ENCODE results near the gene CCDC87. TPM values are rescaled to one million over a fixed set of nuclear protein-coding genes. Genes with fewer than 3 reads are reported as not detected.
A peak's percentile ranks its signal among the peaks of the same experiment; 100 is the strongest.
"Not testable (repeated sequence)": the region's sequence is repeated elsewhere in the genome, so short reads cannot be mapped to it uniquely, and the experiment has no call there.

CCDC87 gene
- polyA plus RNA-seq, 3 donors, result 0.28 to 0.36 (median 0.28) TPM

DNA sequence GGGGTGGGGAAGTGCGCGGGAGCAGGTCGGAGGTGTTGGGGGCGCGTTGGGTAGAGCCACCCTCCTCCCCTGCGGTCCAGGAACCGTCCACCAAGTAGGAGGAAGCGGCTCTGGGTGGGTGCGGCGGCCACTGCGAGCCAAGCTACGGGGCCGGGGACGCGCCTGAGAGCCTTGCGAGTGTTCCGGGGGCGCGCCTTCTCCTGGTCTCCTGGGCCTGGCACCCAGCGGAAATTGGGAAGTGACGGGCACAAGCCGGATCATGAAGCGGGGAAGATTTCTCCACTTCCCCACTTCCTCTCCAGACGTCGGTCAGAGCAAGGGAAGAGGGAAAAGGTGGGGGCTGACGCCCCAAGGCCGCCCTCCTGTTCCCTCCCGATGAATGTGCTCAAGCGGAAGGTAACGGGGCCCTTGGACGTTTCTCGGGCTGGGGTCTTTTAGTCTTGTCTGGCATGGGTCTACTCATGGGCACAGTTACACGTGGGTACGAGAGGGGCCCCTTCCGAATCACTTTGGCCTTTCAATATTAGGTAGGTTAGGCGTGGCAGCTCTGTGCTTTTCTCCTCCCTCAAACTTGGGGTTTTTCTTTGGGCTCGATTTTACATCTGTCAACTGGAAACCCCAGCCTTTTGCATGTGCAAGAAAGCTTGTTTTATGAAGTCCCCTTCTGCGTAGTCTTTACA is 24.4 kb upstream of the CCDC87 start:
- DNase-seq (ENCODE audit: low read depth in 3 of 3, low spot score in 2 of 3), result no peak

DNA sequence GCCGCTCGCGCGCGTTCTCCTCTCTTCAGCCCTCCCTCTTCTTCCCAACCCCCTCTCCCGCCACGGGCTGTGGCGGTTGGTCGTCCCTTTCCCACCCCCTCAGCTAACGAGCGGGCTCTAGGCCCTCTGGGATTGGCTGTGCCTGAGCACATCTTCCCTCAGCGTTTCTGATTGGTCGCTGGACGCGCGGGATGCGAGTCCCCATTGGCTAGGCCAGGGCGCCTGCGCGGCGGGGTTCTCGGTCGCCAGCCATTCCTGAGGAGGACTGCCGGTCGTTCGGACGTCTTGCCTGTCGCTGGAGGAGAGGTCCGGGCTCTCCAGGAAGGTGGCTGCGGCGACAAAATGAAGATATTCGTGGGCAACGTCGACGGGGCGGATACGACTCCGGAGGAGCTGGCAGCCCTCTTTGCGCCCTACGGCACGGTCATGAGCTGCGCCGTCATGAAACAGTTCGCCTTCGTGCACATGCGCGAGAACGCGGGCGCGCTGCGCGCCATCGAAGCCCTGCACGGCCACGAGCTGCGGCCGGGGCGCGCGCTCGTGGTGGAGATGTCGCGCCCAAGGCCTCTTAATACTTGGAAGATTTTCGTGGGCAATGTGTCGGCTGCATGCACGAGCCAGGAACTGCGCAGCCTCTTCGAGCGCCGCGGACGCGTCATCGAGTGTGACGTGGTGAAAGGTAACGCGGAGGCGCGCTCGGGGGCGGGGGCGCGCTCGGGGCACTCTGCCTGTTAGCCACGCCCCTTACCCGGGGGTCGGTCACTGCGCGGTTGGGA is 23.7 kb upstream of the CCDC87 start, which contains the start of gene RBM14:
Gene RBM14 (plus strand): TSS at position 252 of the 776 bp plus-strand sequence. CDS start 91 bp downstream, at position 343.
- peak; percentile 97 to 99 (median 98) for DNase-seq (ENCODE audit: low read depth in 3 of 3, low spot score in 2 of 3)

DNA sequence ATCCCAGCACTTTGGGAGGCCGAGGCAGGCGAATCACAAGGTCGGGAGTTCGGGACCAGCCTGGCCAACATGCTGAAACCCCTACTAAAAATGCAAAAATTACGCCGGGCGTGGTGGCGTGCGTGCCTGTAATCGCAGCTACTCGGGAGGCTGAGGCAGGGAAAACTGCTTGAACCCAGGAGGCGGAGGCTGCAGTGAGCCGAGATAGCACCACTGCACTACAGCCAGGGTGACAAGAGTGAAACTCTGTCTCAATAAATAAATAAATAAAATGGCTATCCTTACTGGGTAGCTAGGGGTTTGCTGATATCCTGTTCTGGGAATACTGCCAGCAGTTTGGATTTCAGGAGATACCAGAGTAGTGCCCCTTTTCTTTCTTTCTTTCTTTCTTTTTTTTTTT is 21.2 kb upstream of the CCDC87 start:
- no peak for DNase-seq (ENCODE audit: low read depth in 3 of 3, low spot score in 2 of 3)

DNA sequence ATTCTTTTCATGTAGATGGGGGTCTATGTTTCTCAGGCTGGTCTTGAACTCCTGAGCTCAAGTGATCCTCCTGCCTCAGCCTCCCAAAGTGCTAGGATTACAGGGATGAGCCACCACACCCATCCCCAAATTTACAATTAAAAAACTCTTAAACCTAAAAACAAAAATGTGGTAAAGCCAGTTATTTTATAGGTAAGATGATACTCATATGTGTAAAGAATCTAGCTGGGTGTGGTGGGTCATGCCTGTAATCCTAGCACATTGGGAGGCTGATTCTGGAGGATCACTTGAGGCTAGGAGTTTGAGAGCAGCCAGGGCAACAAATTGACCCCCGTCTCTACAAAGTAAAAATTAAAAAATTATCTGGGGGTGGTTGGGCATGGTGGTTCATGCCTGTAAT is 19.6 kb upstream of the CCDC87 start:
- DNase-seq (ENCODE audit: low read depth in 3 of 3, low spot score in 2 of 3), result no peak

DNA sequence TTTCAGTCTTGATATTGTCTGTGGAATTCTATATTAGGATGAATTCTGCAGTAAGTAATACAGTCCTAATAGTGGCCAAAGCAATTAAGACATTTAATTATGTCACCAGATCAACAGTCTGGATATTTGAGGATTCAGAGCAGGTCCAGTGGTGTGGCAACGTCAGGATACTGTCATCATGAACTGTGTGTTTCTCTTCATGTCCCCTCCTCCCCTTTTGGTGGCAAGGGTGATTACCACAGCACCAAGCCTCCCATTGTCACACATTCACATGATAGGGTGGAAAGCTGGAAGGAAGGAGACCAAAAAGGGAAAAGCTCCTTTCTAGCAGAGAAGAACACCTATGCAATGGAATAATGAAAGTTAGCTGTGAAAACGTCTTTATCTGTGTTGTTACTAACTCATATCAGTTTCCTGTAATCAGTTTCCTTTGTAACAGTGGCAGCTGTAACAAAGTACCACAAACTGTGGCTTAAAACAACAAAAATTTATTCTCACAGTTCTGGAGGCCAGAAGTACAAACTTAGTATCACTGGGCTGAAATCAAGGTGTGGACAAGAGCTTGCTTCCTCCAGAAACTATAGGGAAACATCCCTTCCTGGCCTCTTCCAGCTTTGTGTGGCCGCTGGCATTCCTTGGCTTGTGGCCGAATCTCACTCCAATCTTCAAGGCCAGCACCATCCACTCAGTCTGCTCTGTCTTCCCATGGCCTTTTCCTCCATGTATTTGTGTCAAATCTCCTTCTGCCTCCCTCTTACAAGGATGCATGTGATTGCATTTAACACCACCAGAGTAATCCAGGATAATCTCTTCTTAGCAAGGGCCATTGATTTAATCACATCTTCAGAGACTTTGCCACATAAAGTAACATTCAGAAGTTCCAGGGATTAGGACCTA is 17.1 kb upstream of the CCDC87 start:
- no peak for DNase-seq (ENCODE audit: low read depth in 3 of 3, low spot score in 2 of 3)

DNA sequence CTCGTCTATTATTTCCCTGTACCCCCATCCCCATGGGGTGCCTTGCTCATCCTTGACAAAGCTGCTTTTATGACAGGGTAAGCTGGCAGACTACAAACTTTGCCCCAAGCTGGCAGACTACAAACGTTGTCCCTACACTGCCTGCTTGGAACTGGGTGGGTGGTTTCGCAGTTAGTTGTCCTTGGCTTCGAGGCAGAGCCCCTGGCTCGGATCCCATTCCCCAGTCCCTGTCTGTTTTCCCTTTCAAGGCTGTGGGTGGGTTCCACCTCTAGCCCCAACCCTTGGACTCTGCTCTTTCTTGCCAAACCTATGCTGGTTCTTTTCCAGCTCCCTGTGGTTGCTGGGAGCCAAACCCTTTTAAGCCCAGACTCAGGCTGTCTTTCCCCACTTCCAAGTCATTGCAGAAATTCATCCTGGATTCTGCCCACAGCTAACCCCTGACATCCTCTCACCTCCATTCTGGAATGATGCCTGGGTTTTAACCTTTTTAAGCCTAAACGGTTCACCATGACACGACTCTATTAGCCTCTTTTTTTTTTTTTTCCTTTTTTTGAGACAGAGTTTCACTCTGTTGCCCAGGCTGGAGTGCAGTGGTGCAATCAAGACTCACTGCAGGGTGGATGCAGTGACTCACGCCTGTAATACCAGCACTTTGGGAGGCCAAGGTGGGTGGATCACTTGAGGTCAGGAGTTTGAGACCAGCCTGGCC is 14.4 kb upstream of the CCDC87 start:
- no peak for DNase-seq (ENCODE audit: low read depth in 3 of 3, low spot score in 2 of 3)

DNA sequence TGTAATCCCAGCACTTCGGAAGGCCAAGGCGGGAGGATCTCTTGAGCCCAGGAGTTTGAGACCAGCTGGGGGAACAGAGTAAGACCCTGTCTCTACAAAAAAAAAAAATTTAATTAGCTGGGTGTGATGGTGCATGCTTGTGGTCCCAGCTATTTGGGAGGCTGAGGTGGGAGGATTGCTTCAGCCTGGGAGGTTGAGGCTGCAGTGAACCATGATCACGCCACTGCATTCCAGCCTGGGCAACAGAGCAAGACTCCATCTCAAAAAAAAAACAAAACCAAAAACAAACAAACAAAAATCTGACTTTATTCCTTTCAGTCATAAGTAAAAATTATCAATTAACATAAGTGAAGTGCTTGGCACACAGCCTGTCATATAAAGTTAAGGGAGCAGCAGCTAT is 13.7 kb upstream of the CCDC87 start:
- not testable (repeated sequence) for DNase-seq (ENCODE audit: low read depth in 3 of 3, low spot score in 2 of 3)

DNA sequence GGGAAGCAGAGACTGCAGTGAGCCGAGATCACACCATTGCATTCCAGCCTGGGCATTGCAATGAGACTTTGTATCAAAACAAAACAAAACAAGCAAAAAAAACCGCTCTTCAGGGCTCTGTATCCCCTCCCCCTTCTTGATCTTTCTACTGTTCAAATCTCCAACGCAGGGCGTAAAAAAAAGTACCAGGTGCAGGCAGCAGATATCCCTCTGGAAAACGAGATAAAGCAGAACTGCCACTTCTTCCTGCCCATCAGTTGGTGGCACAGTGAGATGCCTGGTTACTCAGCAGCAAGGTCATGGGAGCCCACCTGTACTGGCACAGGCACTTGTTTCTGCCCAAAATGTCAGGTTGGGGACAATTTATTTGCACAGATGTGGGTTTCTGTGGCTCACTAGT is 11.3 kb upstream of the CCDC87 start:
- DNase-seq (ENCODE audit: low read depth in 3 of 3, low spot score in 2 of 3), result no peak

DNA sequence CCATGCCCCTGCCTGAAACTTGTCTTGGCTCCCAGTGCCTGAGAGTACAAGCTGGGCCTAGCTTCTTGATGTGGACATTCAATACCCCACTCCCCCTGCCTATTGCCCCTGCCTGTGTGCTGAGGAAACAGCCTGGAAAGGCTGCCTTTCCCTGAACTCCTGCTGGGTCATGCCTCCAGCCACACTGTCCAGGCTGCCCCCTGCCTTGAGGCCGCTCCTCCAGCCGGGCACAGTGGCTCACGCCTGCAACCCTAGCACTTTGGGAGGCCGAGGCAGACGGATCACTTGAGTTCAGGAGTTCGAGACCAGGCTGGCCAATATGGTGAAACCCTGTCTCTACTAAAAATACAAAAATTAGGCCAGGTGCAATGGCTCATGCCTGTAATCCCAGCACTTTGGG is 10.2 kb upstream of the CCDC87 start:
- DNase-seq (ENCODE audit: low read depth in 3 of 3, low spot score in 2 of 3), result no peak

DNA sequence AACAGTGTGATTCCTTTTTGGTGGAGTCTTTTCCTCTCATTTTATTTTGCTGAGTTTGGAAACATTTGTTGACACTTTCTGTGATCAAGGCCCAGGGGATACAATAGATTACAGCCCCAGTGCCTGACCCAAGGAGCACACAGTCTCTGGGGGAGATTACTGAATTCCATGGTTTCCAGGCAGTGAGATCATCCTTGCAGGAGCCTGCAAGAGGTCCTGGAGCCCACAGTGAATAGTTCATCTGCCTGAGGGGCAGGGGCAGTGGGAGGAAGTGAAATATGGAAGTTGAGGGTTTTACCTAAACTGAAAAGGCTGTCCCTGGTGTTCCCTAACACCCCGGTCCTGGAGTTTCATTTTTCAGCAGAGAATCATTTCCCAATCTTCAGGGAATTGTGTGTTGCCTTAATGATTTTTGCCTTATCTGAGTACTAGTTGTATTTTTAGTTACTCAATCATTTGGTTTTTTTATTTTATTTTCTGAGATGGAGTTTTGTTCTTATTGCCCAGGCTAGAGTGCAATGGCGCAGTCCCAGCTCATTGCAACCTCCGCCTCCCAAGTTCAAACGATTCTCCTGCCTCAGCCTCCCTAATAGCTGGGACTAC is 7.9 kb upstream of the CCDC87 start:
- no peak for DNase-seq (ENCODE audit: low read depth in 3 of 3, low spot score in 2 of 3)

DNA sequence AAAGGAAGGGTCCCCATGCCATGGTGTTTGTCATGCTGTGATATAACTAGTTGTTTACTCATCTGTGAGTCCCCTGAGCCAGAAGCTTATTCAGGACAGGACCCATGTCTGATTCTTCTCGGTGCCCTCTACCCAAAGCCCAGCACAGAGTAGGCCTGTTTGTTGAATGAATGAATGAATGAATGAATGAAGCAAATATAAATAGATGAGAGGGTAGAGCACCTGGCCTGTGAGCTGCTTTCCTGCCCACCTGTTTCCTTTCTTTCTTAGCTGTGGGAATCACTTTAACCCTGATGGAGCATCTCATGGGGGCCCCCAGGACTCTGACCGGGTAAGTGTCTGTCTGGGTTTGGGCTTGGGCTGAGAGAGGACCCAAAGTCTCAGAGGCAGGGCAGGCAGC is 7.4 kb upstream of the CCDC87 start:
- no peak for DNase-seq (ENCODE audit: low read depth in 3 of 3, low spot score in 2 of 3)

DNA sequence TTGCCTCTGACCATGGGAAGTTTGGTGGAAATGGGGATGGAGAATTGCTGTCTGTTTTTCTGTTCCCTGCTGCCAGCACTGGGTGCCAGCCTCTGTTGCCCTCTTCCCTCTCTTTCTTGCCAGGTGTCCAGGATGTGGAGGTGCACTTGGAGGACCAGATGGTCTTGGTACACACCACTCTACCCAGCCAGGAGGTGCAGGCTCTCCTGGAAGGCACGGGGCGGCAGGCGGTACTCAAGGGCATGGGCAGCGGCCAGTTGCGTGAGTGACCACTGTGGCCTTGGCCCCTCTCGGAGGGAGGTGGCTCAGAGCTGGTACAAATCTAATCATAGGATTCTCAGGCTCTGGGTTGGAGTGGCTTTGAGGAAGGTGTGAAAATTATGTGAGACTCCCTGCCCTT is 6.1 kb upstream of the CCDC87 start:
- no peak for DNase-seq (ENCODE audit: low read depth in 3 of 3, low spot score in 2 of 3)

DNA sequence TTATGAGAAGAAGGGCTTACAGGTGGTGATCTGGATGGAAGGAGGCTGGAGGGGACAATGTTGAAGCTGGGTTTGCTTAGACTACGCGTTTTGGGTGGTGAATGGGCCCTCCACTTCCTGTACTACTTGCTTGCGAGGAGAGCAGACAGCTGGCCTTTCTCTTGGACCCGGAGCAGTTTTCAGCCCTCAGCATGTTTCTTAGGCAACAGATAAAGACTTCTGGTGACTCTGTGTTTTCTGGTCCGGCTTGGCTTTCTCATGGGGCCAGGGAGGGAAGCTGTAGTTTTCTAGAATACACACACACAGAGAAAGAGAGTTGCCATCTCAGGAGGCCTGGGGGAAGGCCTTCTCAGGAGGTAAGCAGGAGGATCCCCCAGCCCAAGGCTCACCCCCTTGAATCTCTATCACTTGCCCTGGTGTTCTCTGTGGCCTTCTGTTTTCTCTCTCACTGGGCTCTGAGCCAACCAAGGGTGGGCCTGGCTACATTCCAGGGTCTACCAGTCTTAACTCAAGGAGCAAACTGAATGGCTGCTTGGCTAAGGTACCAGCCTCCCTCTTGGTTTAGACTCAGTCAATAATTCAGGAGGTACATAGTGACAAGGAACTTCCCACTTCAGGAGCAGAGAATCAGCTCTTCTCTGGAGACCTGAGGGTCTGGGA is 2.5 kb upstream of the CCDC87 start:
- peak in 1 of 3 donors; percentile 51 for DNase-seq (ENCODE audit: low read depth in 3 of 3, low spot score in 2 of 3)

DNA sequence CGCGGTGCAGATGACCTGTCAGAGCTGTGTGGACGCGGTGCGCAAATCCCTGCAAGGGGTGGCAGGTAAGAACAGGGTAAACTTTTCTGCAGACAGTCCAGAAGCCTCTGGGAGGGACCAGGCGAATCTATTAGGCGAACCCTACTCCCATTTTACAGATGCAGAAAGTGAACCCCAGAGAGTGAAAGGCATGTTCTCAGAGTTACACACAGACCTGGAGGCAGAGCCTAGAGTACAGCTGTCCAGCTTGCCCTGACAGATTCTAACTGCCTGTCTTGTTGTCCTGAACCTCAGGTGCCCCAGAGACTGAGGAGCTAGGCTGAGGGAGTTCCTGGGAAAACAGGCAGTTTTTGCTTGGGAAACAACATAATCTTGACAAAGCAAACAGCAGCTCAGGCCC is 787 bp upstream of the CCDC87 start:
- no peak for DNase-seq (ENCODE audit: low read depth in 3 of 3, low spot score in 2 of 3)

DNA sequence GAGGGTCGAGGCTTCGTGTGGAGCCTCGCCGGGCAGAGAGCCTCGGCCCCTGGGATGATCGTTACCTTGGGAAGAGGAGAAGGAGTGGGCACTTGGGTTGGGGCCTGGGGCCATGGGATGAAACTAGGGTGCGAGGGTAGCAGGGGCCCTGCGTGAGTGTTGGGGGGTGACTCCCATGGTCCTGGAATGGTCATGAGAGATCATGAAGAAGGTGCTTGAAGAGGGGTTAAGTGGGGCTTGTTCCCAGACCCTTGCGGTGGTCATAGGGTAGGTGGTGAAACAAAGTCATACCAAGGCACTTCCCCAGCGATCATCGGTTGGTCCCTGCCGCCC is 406 bp upstream of the CCDC87 start:
- DNase-seq (ENCODE audit: low read depth in 3 of 3, low spot score in 2 of 3), result no peak

DNA sequence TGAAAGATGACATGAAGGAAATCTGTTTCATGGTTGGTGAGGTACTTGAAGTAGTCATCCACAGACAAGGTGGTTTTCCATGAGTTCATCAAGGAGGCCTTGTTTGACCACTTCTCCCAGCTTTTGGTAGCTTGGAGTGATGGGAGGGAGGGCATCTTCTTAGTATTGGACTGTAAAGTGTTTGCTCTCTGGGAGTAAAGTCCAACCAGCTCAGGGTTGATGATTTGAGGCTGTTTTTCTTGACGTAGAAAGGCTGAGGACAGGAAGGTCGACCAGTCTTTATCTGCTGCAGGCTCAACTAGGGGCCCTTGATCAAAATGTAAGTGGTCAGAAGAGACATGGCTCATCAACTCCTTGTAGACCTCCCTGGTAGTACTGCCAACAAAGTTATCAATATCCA is 1.7 kb downstream of the CCDC87 start:
- no peak for DNase-seq (ENCODE audit: low read depth in 3 of 3, low spot score in 2 of 3)

DNA sequence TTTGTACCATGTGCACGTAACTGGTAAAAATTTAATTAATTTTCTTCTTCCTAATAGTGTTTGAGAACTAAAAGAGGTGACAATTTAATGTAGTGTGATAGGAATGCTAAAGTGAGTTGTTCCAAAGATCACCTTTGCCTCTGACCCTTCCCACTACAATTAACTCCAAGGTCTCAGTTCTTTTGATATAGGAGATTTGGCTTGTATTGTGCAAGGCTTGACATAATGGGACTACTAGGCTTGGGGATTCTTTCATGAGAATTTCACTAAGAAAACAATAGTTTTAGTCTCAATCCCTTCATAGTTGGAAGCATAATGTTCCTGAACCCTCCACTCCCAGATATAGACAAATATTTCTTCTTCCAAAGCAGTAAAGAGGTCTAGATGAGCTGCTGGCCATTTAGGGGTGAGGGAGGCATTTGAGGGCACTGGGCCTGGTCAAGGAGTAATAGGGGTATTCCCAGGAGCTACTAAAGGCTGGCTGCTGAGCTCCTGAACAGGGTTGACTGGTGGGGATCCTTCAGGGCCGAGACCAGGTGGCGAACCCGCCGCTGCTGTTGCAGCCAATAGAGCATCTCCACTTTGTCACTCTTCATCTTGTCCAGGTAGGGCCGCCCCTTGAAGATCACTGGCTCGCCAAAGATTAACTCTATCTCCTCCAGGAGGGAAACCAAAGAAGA is 2.7 kb downstream of the CCDC87 start:
- DNase-seq (ENCODE audit: low read depth in 3 of 3, low spot score in 2 of 3), result no peak

DNA sequence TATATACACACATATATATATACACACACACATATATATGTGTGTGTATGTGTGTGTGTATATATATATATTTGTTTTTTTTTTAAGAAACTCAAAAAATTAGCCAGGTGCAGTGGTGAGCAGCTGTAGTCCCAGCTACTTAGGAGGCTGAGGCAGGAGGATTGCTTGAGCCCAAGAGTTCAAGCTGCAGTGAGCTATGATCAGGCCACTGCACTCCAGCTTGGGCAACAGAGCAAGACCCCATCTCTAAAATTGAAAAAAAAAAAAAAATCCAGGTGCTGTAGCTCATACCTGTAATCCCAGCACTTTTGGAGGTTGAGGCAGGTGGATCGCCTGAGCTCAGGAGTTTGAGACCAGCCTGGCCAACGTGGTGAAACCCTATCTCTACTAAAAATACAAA is 3.5 kb downstream of the CCDC87 start:
- not testable (repeated sequence) for DNase-seq (ENCODE audit: low read depth in 3 of 3, low spot score in 2 of 3)

DNA sequence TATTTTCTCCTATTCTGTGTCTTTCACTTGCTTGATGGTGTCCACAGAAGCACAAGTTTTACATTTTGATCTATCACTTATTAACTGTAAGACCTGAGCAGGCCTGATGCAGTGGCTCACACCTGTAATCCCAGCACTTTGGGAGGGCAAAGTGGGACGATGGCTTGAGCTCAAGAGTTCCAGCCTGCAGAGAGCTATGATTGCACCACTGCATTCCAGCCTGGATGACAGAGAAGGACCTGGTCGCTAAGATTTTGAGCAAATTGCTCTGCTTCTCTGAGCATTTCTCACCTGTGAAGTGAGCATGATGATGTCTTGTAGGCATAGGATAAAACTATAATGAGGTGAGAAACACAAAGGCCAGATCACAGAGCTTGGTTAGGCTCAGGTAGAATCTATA is 6.7 kb downstream of the CCDC87 start:
- DNase-seq (ENCODE audit: low read depth in 3 of 3, low spot score in 2 of 3), result no peak
